Activated CD4-positive, alpha-beta T cell treated with anti-CD3 and anti-CD28 coated beads, Interleukin-2, amount 10 ng/mL, durations not matched to agents 7 days and 5 days (primary cell): Measurements from ENCODE around the gene CCNY. TPM values are rescaled to one million over a fixed set of nuclear protein-coding genes. Genes with fewer than 3 reads are reported as not detected.

ENCODE experiments used
- CTCF ChIA-PET: fragments of 350-600 bp; sonication (Branson Sonifier 250); formaldehyde crosslinking; loops from one replicate; lab custom pipeline; 2021; ENCODE audit warnings: antibody characterized with exemption; lab: Charles Lee
- POLR2A ChIA-PET: fragments of 350-600 bp; sonication (Branson Sonifier 250); formaldehyde crosslinking; loops from one replicate; lab custom pipeline; 2021; ENCODE audit warnings: antibody characterized with exemption; lab: Charles Lee
- DNase-seq: peaks from one replicate; pipeline ENCODE4 v3.0.0-alpha.2; 2020
- H3K27ac Mint-ChIP-seq: one replicate; pipeline ENCODE4 v1.8.0; 2021; ENCODE audit warnings: mild to moderate bottlenecking, moderate library complexity, mixed read lengths
- H3K27me3 Mint-ChIP-seq: one replicate; pipeline ENCODE4 v1.8.0; 2021; ENCODE audit warnings: mixed read lengths
- H3K36me3 Mint-ChIP-seq: one replicate; pipeline ENCODE4 v1.8.0; 2021; ENCODE audit warnings: low read depth, mixed read lengths
- H3K4me1 Mint-ChIP-seq: one replicate; pipeline ENCODE4 v1.8.0; 2021; ENCODE audit warnings: mixed read lengths
- H3K4me3 Mint-ChIP-seq: one replicate; pipeline ENCODE4 v1.8.0; 2021; ENCODE audit warnings: mild to moderate bottlenecking, moderate library complexity, mixed read lengths
- H3K9me3 Mint-ChIP-seq: one replicate; pipeline ENCODE4 v1.8.0; 2021; ENCODE audit warnings: mixed read lengths
- total RNA-seq, 2 experiments: library from RNA; stranded (reverse); gene quantifications; one replicate each; pipeline ENCODE4 v1.2.3, GENCODE V29; 2021

CCNY gene
- total RNA-seq, 2 experiments from 2014 or later: 67.4 to 76.4 TPM

DNA sequence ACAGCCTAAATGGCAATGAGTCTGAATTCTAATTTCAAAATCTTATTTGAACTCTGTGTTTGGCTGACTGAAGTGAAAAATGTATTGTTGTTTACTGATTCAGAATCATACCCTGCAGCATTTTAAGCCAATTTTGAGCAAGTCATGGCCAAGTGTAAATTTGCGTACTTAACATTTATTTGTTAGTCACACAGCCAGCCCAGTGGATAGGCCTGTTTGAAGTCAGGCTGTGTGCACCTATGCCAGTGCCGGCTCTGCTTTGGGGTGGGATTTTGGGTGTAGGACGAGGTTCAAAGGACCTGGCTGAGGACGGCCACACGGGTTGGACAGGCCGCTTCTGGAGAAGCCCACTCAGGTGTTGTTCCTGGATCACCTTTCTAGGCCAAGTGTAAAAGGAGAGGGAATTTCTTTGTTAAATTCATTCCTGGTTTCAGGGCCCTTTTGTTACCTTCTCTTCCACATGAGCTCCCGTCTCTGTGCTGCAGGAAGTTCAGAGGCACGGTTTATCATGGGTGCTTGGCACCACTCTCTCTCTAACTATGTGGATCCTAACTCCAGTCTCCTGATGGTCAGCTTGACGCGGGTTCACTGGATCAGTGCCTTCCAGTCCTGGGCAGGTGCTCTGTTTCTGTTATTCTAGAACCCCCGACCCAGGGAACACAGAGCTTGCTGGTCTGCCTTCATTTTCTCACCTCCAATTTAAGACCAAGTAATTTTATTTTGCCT is 84.7 kb downstream of the CCNY start:
- peaks cover 5% of the 10 kb centered on the region for H3K36me3 Mint-ChIP-seq
- H3K4me3 Mint-ChIP-seq: no peak overlapping the region
- DNase-seq: no peak
- H3K27me3 Mint-ChIP-seq: no peaks in the 10 kb centered on the region
- ChIA-PET POLR2A (no interaction called here), CTCF (interaction anchor here (0.8 kb wide), 1 partner anchor 17 kb away, joined by 3 read pairs; no protein-coding TSS in a partner anchor)
- no peak overlapping the region for H3K27ac Mint-ChIP-seq
- H3K9me3 Mint-ChIP-seq: no peaks in the 10 kb centered on the region
- peaks cover 9% of the 10 kb centered on the region for H3K4me1 Mint-ChIP-seq

DNA sequence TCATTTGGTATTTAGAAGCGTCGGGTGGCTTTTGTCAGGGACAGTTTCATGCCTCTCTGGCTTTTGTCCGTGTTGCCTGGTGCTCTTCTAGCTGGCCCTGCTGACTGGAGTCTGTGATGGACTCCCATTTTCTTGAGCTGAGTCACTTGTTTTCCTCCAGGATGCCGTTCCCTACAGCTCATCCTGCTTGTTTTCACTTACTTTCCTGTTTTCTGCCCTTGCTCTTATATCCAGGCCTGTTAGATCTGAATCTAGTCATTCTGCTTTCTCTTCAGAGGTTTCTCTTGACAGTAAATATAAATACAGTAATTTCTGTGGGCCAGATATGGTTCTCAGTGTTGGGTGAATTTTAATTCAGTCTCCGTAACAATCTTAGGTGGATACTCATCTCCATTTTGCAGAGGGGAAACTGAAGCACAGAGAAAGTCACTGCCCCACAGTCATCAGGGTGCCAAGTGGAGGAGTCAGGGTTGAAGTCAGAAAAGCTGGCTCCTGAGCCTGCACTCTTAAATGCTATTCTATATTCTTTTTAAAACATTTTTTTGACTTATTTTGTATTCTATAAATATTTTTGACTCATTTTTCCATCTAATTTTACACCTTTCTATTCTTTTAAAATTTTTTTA is 85.4 kb downstream of the CCNY start:
- peaks cover 5% of the 10 kb centered on the region for H3K36me3 Mint-ChIP-seq
- H3K27ac Mint-ChIP-seq: no peak overlapping the region
- ChIA-PET CTCF (interaction anchor here (0.8 kb wide), 3 partner anchors 12 to 20 kb away, joined by 3 to 6 read pairs (median 3); no protein-coding TSS in a partner anchor), POLR2A (no interaction called here)
- no peaks in the 10 kb centered on the region for H3K9me3 Mint-ChIP-seq
- DNase-seq: no peak
- no peak overlapping the region for H3K4me3 Mint-ChIP-seq
- peaks cover 9% of the 10 kb centered on the region for H3K4me1 Mint-ChIP-seq
- no peaks in the 10 kb centered on the region for H3K27me3 Mint-ChIP-seq

DNA sequence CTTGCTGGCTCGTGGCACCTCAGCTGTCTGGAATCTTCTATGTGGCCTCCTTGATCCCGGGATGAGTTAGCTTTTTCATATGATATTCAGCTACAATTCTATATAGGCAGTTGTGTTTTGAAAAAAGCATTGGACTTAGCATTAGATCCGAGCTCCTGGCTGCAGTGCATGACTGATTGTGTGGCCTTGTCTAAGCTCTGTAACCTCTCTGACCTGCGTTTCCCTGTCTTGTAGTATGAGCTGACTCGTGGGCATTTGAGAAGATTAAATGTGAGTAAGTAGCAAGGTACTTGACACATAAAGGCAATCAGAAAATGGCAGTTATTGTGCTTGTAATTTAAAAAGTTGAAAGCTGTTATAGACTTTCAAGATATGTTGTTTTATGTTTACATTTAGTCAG is 85.9 kb downstream of the CCNY start:
- peaks cover 9% of the 10 kb centered on the region for H3K4me1 Mint-ChIP-seq
- no peak overlapping the region for H3K27ac Mint-ChIP-seq
- POLR2A ChIA-PET: no interaction called here
- no peak overlapping the region for H3K4me3 Mint-ChIP-seq
- no peak for DNase-seq
- H3K27me3 Mint-ChIP-seq: no peaks in the 10 kb centered on the region
- peaks cover 5% of the 10 kb centered on the region for H3K36me3 Mint-ChIP-seq
- no peaks in the 10 kb centered on the region for H3K9me3 Mint-ChIP-seq
- CTCF ChIA-PET: interaction anchor here (0.8 kb wide), 2 partner anchors 12 to 21 kb away, joined by 3 to 6 read pairs; no protein-coding TSS in a partner anchor

DNA sequence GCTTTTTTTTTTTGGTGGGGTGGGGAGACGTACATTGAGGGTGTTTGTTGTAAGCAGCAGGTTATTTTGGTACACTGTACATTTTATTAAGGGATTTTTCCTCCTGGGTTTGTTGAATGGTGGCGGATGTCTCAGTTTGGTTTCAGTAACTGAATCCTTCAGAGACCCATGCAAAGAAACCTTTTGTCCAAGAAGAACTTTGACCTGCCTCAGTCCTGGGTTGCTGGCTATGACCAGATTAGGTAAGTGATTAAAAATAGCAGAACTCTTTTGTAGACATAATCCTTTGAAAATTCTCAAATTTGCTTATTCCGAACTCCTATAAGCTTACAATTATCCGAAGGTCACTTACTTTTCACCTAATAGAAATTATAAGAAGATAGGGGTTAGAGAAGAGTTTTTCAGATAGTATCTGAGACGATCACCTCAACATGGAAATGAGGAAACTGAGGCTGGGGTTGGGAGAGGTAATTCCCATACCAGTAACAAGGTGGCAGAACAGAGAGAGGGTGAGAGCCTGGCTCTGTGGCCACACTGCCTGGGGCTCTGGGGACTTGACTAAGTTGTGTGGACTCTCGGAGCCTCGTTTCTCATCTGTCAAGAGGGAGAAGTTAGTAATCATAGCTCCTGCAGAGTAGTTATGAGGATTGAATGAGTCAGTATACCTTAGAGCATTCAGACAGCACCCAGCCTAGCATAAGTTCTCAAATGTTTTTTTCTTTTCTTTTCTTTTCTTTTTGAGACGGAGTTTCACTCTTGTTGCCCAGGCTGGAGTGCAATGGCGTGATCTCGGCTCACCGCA is 87.4 kb downstream of the CCNY start:
- no peak for DNase-seq
- H3K27ac Mint-ChIP-seq: no peak overlapping the region
- no peaks in the 10 kb centered on the region for H3K27me3 Mint-ChIP-seq
- CTCF ChIA-PET: no interaction called here
- peaks cover 5% of the 10 kb centered on the region for H3K36me3 Mint-ChIP-seq
- POLR2A ChIA-PET: no interaction called here
- peaks cover 16% of the 10 kb centered on the region for H3K4me1 Mint-ChIP-seq
- no peaks in the 10 kb centered on the region for H3K9me3 Mint-ChIP-seq
- H3K4me3 Mint-ChIP-seq: no peak overlapping the region

DNA sequence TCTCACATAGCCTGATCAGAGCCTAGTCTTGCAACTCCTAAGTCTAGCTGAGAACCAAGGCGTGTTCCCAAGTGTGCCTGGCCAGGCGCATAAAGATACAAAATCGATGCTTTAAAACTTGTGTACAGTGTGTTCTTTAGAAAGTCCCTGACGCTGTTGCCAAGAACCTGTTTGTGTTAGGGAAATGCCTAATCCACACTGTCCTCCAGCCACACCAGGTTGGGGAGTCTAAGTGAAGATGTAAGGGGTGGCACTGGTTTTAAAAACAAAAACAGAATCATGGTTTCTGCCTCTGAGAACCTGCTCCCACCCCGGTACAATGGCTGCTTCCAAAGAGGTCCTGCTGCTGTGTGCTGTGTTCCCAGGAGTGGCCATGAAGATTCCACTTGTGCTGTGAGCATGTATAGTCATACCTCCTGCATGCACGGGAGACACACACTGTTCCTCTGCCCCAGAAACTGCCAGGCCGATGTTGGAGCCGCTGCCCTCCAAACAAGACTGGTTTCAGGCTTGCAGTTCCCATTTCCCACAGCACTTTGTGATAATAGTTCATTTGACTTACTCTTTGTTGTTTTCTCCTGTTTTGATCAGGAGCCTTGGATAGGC is 88.5 kb downstream of the CCNY start:
- H3K4me1 Mint-ChIP-seq: peaks cover 13% of the 10 kb centered on the region
- CTCF ChIA-PET: no interaction called here

DNA sequence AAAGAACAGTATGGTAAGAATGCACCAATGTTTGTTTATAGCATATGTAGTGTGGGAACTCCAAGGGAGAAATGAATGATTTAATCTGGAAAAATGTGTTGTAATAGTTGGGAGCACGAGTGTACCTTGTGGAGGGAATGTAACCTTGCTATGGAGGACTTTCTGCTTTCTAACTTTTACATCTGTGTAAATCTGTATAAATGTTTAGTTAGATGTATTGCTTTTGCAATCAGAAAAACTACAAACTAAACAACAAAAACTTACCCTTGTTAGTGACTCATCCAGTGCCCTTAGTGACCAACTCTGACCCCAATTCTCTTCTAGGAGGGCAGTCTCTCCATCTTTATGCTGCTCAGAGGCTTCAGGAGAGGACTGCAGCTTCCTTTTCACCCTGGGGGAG is 89.3 kb downstream of the CCNY start:
- Mint-ChIP-seq H3K4me1 (peaks cover 13% of the 10 kb centered on the region), H3K9me3 (no peaks in the 10 kb centered on the region), H3K4me3 (no peak overlapping the region), H3K27ac (no peak overlapping the region), H3K36me3 (peaks cover 5% of the 10 kb centered on the region), H3K27me3 (no peaks in the 10 kb centered on the region)
- POLR2A ChIA-PET: no interaction called here
- no peak for DNase-seq
- CTCF ChIA-PET: no interaction called here

More for the DNA sequence above, 88.5 kb downstream of the CCNY start:
- H3K9me3 Mint-ChIP-seq: no peaks in the 10 kb centered on the region
- H3K36me3 Mint-ChIP-seq: peaks cover 5% of the 10 kb centered on the region
- POLR2A ChIA-PET: no interaction called here
- no peak for DNase-seq
- H3K4me3 Mint-ChIP-seq: no peak overlapping the region
- H3K27me3 Mint-ChIP-seq: no peaks in the 10 kb centered on the region
- no peak overlapping the region for H3K27ac Mint-ChIP-seq

DNA sequence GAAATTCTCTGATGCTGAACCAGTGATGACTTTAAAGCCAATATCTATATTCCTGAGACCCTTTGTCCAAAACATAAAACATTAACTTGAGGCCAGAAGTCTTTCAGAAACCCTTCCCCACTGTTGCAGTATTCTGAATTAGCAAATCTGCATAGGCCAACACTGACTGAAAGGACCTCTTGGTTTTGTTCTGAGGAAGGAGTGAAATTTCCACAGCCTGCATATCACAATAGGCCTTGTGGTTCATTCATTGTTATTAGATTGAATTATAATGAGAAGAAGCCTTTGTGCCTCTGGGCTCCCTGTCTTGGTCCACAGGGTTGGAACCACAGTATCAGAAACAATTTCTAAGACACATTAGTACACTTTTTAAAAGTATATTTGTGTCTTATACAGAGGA is 90.3 kb downstream of the CCNY start:
- H3K9me3 Mint-ChIP-seq: no peaks in the 10 kb centered on the region
- ChIA-PET POLR2A (no interaction called here), CTCF (interaction anchor here (1.4 kb wide), 1 partner anchor 110 kb away, joined by 3 read pairs; no protein-coding TSS in a partner anchor)
- H3K36me3 Mint-ChIP-seq: peaks cover 7% of the 10 kb centered on the region
- no peak overlapping the region for H3K4me3 Mint-ChIP-seq
- DNase-seq: no peak
- peaks cover 16% of the 10 kb centered on the region for H3K4me1 Mint-ChIP-seq
- no peak overlapping the region for H3K27ac Mint-ChIP-seq
- no peaks in the 10 kb centered on the region for H3K27me3 Mint-ChIP-seq

DNA sequence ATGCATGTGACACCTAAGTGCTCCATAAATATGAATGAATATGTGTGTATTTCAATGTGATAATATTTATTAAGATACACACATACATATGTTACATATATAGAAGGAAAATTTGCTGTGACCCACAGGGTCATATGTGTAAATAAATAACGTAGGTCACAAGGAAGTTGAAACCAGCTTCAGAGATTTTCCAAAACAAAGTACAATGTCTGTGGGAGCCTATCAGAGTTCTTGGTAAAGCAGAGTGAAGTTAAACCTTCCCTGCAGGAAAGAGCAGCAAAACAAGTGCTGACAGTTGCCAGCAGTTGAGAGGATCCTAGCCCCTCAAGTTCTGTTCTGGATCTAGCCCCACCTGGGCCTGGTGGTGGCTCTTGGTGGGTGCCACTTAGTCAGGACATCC is 91.2 kb downstream of the CCNY start:
- Mint-ChIP-seq H3K27ac (no peak overlapping the region), H3K36me3 (peaks cover 7% of the 10 kb centered on the region), H3K9me3 (no peaks in the 10 kb centered on the region), H3K4me3 (no peak overlapping the region), H3K4me1 (peaks cover 21% of the 10 kb centered on the region), H3K27me3 (no peaks in the 10 kb centered on the region)
- CTCF ChIA-PET: no interaction called here
- POLR2A ChIA-PET: no interaction called here
- DNase-seq: no peak

DNA sequence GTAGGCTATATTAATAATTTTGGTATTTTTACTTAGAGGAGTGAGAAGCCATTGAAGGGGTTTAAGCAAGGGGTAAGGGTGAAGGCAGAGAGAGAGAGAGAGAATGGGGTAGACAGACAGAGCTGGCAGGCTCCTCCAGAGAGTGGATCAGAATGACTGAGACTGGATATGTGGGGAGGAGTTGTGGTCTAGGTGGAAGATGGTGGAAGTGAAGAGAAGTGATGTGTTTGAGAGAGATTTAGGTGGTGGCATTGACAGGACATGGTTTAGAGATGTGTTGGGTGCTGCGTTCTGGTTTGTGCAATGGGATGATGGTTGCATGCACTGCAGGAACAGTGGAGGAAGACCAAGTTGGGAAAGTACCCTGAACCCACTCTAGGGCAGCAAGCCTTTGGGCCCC is 92.2 kb downstream of the CCNY start:
- H3K4me1 Mint-ChIP-seq: peaks cover 22% of the 10 kb centered on the region

DNA sequence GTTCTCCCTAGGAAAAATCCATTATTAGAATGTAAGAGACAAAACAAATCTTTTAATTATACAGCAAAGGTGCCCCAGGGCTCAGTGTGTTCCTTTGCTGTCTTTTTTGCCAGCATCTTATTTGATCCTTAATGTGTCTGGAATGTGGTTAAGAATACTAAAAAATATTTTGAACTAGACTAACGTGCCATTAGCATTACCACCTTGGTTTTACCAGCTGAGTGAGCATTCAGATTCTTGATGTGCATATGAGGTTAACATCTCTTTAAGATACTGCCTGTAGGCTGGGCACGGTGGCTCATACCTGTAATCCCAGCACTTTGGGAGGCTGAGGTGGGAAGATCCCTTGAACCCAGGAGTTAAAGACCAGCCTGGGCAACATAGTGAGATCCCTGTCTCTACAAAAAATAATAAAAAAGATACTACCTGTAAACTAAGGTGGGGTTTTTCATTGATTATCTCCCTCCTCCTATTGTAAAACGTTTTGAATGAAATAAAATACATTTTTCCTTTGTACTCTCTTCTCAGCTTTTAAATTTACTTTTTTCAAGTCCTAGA is 96.6 kb downstream of the CCNY start:
- Mint-ChIP-seq H3K9me3 (peaks cover 10% of the 10 kb centered on the region), H3K36me3 (peaks cover 28% of the 10 kb centered on the region), H3K4me3 (no peak overlapping the region), H3K27ac (no peak overlapping the region), H3K4me1 (peaks cover 36% of the 10 kb centered on the region), H3K27me3 (no peaks in the 10 kb centered on the region)
- POLR2A ChIA-PET: no interaction called here
- DNase-seq: no peak
- CTCF ChIA-PET: interaction anchor here (1.0 kb wide), 1 partner anchor 15 kb away, joined by 3 read pairs; no protein-coding TSS in a partner anchor

More for the DNA sequence above, 92.2 kb downstream of the CCNY start:
- no peak for DNase-seq
- Mint-ChIP-seq H3K27ac (no peak overlapping the region), H3K4me3 (no peak overlapping the region), H3K27me3 (no peaks in the 10 kb centered on the region), H3K9me3 (no peaks in the 10 kb centered on the region), H3K36me3 (peaks cover 7% of the 10 kb centered on the region)
- CTCF ChIA-PET: no interaction called here
- POLR2A ChIA-PET: no interaction called here

DNA sequence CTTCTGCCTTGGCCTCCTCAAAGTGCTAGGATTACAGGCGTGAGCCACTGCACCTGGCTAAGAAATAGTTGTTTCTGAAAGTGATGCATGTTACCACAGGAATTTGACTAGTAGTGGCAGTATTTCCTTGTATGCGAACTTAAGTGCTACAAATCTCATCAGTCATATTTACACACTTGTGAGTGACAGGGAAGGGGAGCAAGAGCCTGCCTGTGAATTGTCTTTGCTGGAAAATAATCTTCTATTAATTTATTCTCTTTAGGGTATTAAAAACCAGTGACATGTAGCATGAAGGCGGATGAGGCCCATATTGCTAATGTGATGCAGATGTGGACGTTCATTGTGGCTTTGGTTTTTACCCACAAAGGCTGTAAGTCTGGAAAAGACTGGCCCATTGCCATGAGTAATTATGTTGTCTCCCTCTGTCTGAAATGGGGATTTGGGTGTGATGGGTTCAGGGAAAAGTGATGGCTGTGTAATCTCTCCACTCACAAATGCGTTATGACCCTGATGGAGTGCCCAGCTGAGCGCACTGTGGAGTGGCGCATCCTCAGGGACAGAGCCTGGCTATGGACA is 97.6 kb downstream of the CCNY start:
- Mint-ChIP-seq H3K9me3 (peaks cover 16% of the 10 kb centered on the region), H3K27me3 (no peaks in the 10 kb centered on the region), H3K27ac (no peak overlapping the region), H3K4me1 (peaks cover 31% of the 10 kb centered on the region), H3K4me3 (no peak overlapping the region), H3K36me3 (peaks cover 36% of the 10 kb centered on the region)
- ChIA-PET POLR2A (no interaction called here), CTCF (no interaction called here)
- DNase-seq: no peak

DNA sequence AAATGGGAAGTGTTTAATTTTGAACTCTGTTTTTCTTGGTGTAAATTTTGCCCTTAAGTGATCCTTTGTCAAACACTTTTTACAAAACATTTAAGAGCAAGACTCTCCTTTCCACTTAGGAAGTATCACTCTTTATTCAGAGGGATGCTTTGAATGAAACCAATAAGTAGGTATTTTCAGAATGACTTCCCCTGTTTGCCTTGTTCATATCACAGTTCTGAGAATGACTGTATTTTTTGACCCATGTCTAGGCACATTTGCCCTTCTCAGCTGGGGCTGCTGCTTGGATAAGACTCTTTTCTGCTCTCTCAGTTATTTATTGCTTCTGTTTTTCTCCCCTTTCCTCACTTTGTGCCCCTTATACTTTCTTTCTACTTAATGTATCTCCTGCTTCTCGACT is 98.2 kb downstream of the CCNY start:
- Mint-ChIP-seq H3K9me3 (peaks cover 22% of the 10 kb centered on the region), H3K4me3 (no peak overlapping the region), H3K27ac (no peak overlapping the region), H3K27me3 (no peaks in the 10 kb centered on the region), H3K4me1 (peaks cover 31% of the 10 kb centered on the region), H3K36me3 (peaks cover 42% of the 10 kb centered on the region)
- no peak for DNase-seq
- CTCF ChIA-PET: no interaction called here
- POLR2A ChIA-PET: no interaction called here
